HepG2 (cell line): Measurements from ENCODE around the gene ADSS1. TPM values are rescaled to one million over a fixed set of nuclear protein-coding genes. Genes with fewer than 3 reads are reported as not detected.
A peak's percentile ranks its signal among the peaks of the same experiment; 100 is the strongest.

Experiments used
- CSRNP2 ChIP-seq: sonication (generic); formaldehyde crosslinking; conservative IDR thresholded peaks from 2 replicates; pipeline ENCODE4 v1.8.0; 2022; ENCODE audit warnings: low read depth, missing genetic modification reagents
- DR1 ChIP-seq: sonication (generic); formaldehyde crosslinking; IDR thresholded peaks from 2 replicates; pipeline ENCODE4 v1.8.0; 2021; ENCODE audit warnings: mild to moderate bottlenecking, missing genetic modification reagents, inconsistent platforms
- EEA1 ChIP-seq: sonication (generic); formaldehyde crosslinking; IDR thresholded peaks from 2 replicates; pipeline ENCODE4 v1.5.1; 2020; ENCODE audit warnings: mild to moderate bottlenecking, missing genetic modification reagents, borderline replicate concordance
- GPN1 ChIP-seq: sonication (generic); formaldehyde crosslinking; IDR thresholded peaks from 2 replicates; pipeline ENCODE4 v1.5.1; 2020; ENCODE audit warnings: missing genetic modification reagents, borderline replicate concordance
- HMGXB4 ChIP-seq, 2 experiments: sonication (generic) in 1 of 2; formaldehyde crosslinking in 1 of 2; IDR thresholded peaks; 2 replicates each; pipeline versions ENCODE4 v1.4.0 to v1.6.1; 2018 to 2020; ENCODE audit warnings: missing genetic modification reagents in 2 of 2, borderline replicate concordance in 1 of 2, low read depth in 1 of 2, mild to moderate bottlenecking in 1 of 2, missing biosample characterization in 1 of 2
- HOXA3 ChIP-seq: sonication (generic); formaldehyde crosslinking; IDR thresholded peaks from 2 replicates; pipeline ENCODE4 v1.5.0; 2020; ENCODE audit warnings: missing genetic modification reagents
- KDM1A ChIP-seq: IDR thresholded peaks from 2 replicates; pipeline ENCODE4 v1.6.1; 2016; ENCODE audit warnings: missing compliant biosample characterization
- MAFF ChIP-seq: IDR thresholded peaks from 2 replicates; pipeline ENCODE4 v1.6.1; 2011; ENCODE audit warnings: low read depth, low read length, improper control_type of control experiment
- POLR2AphosphoS5 ChIP-seq: IDR thresholded peaks from 2 replicates; pipeline ENCODE4 v1.6.1; 2012; ENCODE audit warnings: low read depth, low read length
- POLR2G ChIP-seq: fragments of 200-400 bp; formaldehyde crosslinking; IDR thresholded peaks from 2 replicates; pipeline ENCODE4 v1.6.1; 2018; ENCODE audit warnings: mild to moderate bottlenecking, low read depth, low read length, moderate library complexity
- PRDM10 ChIP-seq: sonication (generic); formaldehyde crosslinking; IDR thresholded peaks from 2 replicates; pipeline ENCODE4 v1.4.0; 2020; ENCODE audit warnings: low read depth, missing genetic modification reagents
- RBFOX2 ChIP-seq: fragments of 200-400 bp; formaldehyde crosslinking; IDR thresholded peaks from 2 replicates; pipeline ENCODE4 v1.6.1; 2017; ENCODE audit warnings: low read depth, mild to moderate bottlenecking, low read length
- RBM39 ChIP-seq: fragments of 200-400 bp; formaldehyde crosslinking; IDR thresholded peaks from one replicate; pipeline ENCODE4 v1.6.1; 2018; ENCODE audit warnings: antibody characterized with exemption, mild to moderate bottlenecking, low read depth, low read length; ENCODE audit not compliant: poor library complexity, severe bottlenecking
- RFX5 ChIP-seq: IDR thresholded peaks from 2 replicates; pipeline ENCODE4 v1.6.1; 2011; ENCODE audit warnings: low read depth, low read length, improper control_type of control experiment
- SAP130 ChIP-seq: IDR thresholded peaks from 2 replicates; pipeline ENCODE4 v1.6.1; 2016; ENCODE audit warnings: low read depth
- SPEN ChIP-seq: sonication (generic); formaldehyde crosslinking; IDR thresholded peaks from 2 replicates; pipeline ENCODE4 v1.5.1; 2020; ENCODE audit warnings: low read depth, mild to moderate bottlenecking, missing genetic modification reagents
- STAG1 ChIP-seq: sonication (generic); formaldehyde crosslinking; IDR thresholded peaks from 2 replicates; pipeline ENCODE4 v1.4.0; 2020; ENCODE audit warnings: missing genetic modification reagents
- ZFP36 ChIP-seq: fragments of 150-350 bp; IDR thresholded peaks from 2 replicates; pipeline ENCODE4 v1.6.1; 2018; ENCODE audit warnings: borderline replicate concordance, low read length, low read depth; ENCODE audit not compliant: partially characterized antibody
- ZMAT3 ChIP-seq: sonication (generic); formaldehyde crosslinking; conservative IDR thresholded peaks from 2 replicates; pipeline ENCODE4 v1.7.0; 2021; ENCODE audit warnings: missing genetic modification reagents
- ZNF124 ChIP-seq: sonication (generic); formaldehyde crosslinking; IDR thresholded peaks from 2 replicates; pipeline ENCODE4 v1.4.0; 2020; ENCODE audit warnings: missing genetic modification reagents
- ZNF549 ChIP-seq: sonication (generic); formaldehyde crosslinking; IDR thresholded peaks from 2 replicates; pipeline ENCODE4 v1.5.0; 2020; ENCODE audit warnings: missing genetic modification reagents
- ZNF552 ChIP-seq: sonication (generic); formaldehyde crosslinking; IDR thresholded peaks from 2 replicates; pipeline ENCODE4 v1.9.0; 2022; ENCODE audit warnings: missing genetic modification reagents, mild to moderate bottlenecking, borderline replicate concordance
- ZSCAN31 ChIP-seq: sonication (generic); formaldehyde crosslinking; IDR thresholded peaks from 2 replicates; pipeline ENCODE4 v1.5.0; 2020; ENCODE audit warnings: low read depth, mild to moderate bottlenecking, missing genetic modification reagents
- polyA plus RNA-seq, 8 experiments: library from polyadenylated mRNA; depleted of rRNA in 3 of 8; stranded (reverse) in 7 of 8; unstranded in 1 of 8; fragments of >200 nt; fragmentation: Illumina TruSeq in 4 of 8; extraction: Trizol in 4 of 8; gene quantifications; 2 replicates each; pipeline versions ENCODE4 v1.2.1 to v1.2.3, GENCODE V29; 2011 to 2016; ENCODE audit warnings: low read depth in 4 of 8, missing spikeins in 1 of 8, mixed read lengths in 1 of 8; ENCODE audit not compliant: insufficient read depth in 1 of 8
- total RNA-seq, 5 experiments: library from RNA; depleted of rRNA; stranded (reverse); fragments of >200 nt; fragmentation: Illumina TruSeq; extraction: Trizol; gene quantifications; 2 replicates each; pipeline ENCODE4 v1.2.3, GENCODE V29; 2016; ENCODE audit warnings: low read depth in 1 of 5

The ADSS1 gene
- total and polyA plus RNA-seq, 2 of the 13 experiments (the other 11 are each of a cell fraction or from before 2014, with no cell fraction given) = 1.0 to 36.7 TPM

GRCh38 chr14:104689109-104689880, 34.7 kb upstream of the ADSS1 start, which contains the start of gene INF2 (continued):
- TF ChIP-seq ZSCAN31 (0 out of 2 replicates have a peak, but pooled peaks have one; percentile 33), PRDM10 (peak; percentile 95), STAG1 (CRISPR knock-in tag) (peak; percentile 40; the same call in 1 of the 2 replicates), HMGXB4 (CRISPR knock-in tag; IDR thresholded peaks at IDR 0.05; ENCODE audit: borderline replicate concordance in 1 of 2, low read depth in 1 of 2) (peak in 1 of 2 experiments; percentile 60; a peak in 1 of 4 replicates), POLR2G (0 out of 2 replicates have a peak, but pooled peaks have one; percentile 33), SAP130 (CRISPR knock-in tag) (peak; percentile 68), RFX5 (no peak), ZNF549 (CRISPR knock-in tag) (no peak), POLR2AphosphoS5 (peak; percentile 21; the same call in 1 of the 2 replicates), ZNF124 (0 out of 2 replicates have a peak, but pooled peaks have one; percentile 21), RBFOX2 (peak; percentile 44; the same call in 1 of the 2 replicates), GPN1 (CRISPR knock-in tag) (no peak), MAFF (no peak), ZFP36 (no peak), ZMAT3 (CRISPR knock-in tag) (no peak; the same call in 1 of the 2 replicates), DR1 (CRISPR knock-in tag) (peak; percentile 47; the same call in 1 of the 2 replicates), ZNF552 (CRISPR knock-in tag) (no peak), KDM1A (CRISPR knock-in tag) (no peak), CSRNP2 (no peak), HOXA3 (CRISPR knock-in tag) (0 out of 2 replicates have a peak, but pooled peaks have one; percentile 12), SPEN (no peak; the same call in 1 of the 2 replicates), RBM39 (peak; percentile 84), EEA1 (0 out of 2 replicates have a peak, but pooled peaks have one; percentile 27)
